Upper lobe of left lung (tissue), 4 donors: ENCODE measurements around the gene VTCN1.

Experiments used
- CTCF ChIP-seq, 6 experiments: fragments of 450-650 bp in 4 of 6; fragments of 200-600 bp in 2 of 6; sonication (generic) in 2 of 6; IDR thresholded peaks; one replicate each; pipeline ENCODE4 v1.5.1; 2016 to 2019; ENCODE audit warnings: antibody characterized with exemption in 6 of 6
- EP300 ChIP-seq, 4 donors: sonication (generic); formaldehyde crosslinking; IDR thresholded peaks; one replicate each; pipeline ENCODE4 v1.5.1; 2017; ENCODE audit warnings: antibody characterized with exemption in 4 of 4, control low read depth in 2 of 4
- POLR2A ChIP-seq, 4 donors: fragments of 450-650 bp; IDR thresholded peaks; one replicate each; pipeline ENCODE4 v1.5.1; 2016 to 2017; ENCODE audit warnings: antibody characterized with exemption in 4 of 4, mild to moderate bottlenecking in 2 of 4
- POLR2AphosphoS5 ChIP-seq, 2 donors: sonication (generic); formaldehyde crosslinking; IDR thresholded peaks; one replicate each; pipeline ENCODE4 v1.5.1; 2017; ENCODE audit warnings: antibody characterized with exemption in 2 of 2

GRCh38 chr1:117229217-117229616, 18.5 kb upstream of the VTCN1 start:
- TF ChIP-seq CTCF (IDR thresholded peaks at IDR 0.05) (no peak), POLR2A (IDR thresholded peaks at IDR 0.05) (no peak), POLR2AphosphoS5 (IDR thresholded peaks at IDR 0.05) (no peak), EP300 (IDR thresholded peaks at IDR 0.05) (no peak)
